ENCODE results near the gene ITPRIPL1. TPM values are rescaled to one million over a fixed set of nuclear protein-coding genes. Genes with fewer than 3 reads are reported as not detected.
A peak's percentile ranks its signal among the peaks of the same experiment; 100 is the strongest.

Gene ITPRIPL1
- 0.28 to 0.66 TPM (median 0.58 TPM) in 3 replicates for polyA plus RNA-seq
- polyA plus RNA-seq (2011; ENCODE audit: low read depth): not detected
- polyA plus RNA-seq (2011; cell fraction: cytosol; rRNA removed): 0.10 and 0.11 TPM in 2 replicates
- polyA plus RNA-seq (2011; cell fraction: nucleus; rRNA removed): 0.39 and 0.49 TPM in 2 replicates
- polyA plus RNA-seq (2012; ENCODE audit: low replicate concordance): 0.07 and 0.72 TPM in 2 replicates
- 0.20 to 0.79 TPM (median 0.26 TPM) in 3 replicates for polyA minus RNA-seq
- not detected for polyA minus RNA-seq (2011; cell fraction: cytosol; rRNA and poly(A)+ RNA removed)
- polyA minus RNA-seq (2011; cell fraction: nucleus; rRNA and poly(A)+ RNA removed): not detected in 2 replicates

GRCh38 chr2:96325041-96325883 is at the start of gene ITPRIPL1:
ITPRIPL1 (plus strand) TSS chr2:96325317; CDS start chr2:96325840, 523 bp downstream.
- H3K4me2 ChIP-seq (ENCODE audit: control insufficient read depth, extremely low read depth, insufficient read depth, low read depth, low read length): peak within 1 kb of the TSS; percentile 58
- dilution Hi-C loops (cut with MboI; ENCODE audit: extremely low pct_ligation_motif_present, low sequenced_read_pairs): no loop called here

GRCh38 chr2:96276787-96277499 is 48.2 kb upstream of the ITPRIPL1 start:
- TF ChIP-seq CTCF (optimal IDR thresholded peaks at IDR 0.05 in 1 of 3, IDR thresholded peaks at IDR 0.05 in 1 of 3, conservative IDR thresholded peaks at IDR 0.05 in 1 of 3; ENCODE audit: extremely low read depth in 1 of 3, insufficient read depth in 2 of 3, low read length in 3 of 3): no peak
- no peak for TF ChIP-seq EZH2 (IDR thresholded peaks at IDR 0.05; ENCODE audit: low read length)
- Histone ChIP-seq H3K4me2 (ENCODE audit: control insufficient read depth, extremely low read depth, insufficient read depth, low read depth, low read length) (no peak overlapping the region), H2AFZ (ENCODE audit: control insufficient read depth, low read length) (no peak overlapping the region), H3K79me2 (ENCODE audit: control insufficient read depth, insufficient read depth, low read length) (no peaks in the 10 kb centered on the region), H4K20me1 (ENCODE audit: control insufficient read depth, extremely low read depth, insufficient read depth, low read length) (no peaks in the 10 kb centered on the region), H3K9ac (ENCODE audit: control insufficient read depth, extremely low read depth, insufficient read depth, low read length) (no peak overlapping the region), H3K27ac (ENCODE audit: control insufficient read depth, insufficient read depth, low read length) (no peak overlapping the region), H3K9me1 (ENCODE audit: control insufficient read depth, extremely low read depth, insufficient read depth, low read length) (no peaks in the 10 kb centered on the region), H3K4me3 (ENCODE audit: control insufficient read depth in 2 of 3, extremely low read depth in 1 of 3, insufficient read depth in 2 of 3, low read depth in 1 of 3, low read length in 3 of 3) (no peak overlapping the region), H3K36me3 (ENCODE audit: control insufficient read depth in 2 of 2, extremely low read depth in 1 of 2, insufficient read depth in 2 of 2, low read length in 2 of 2) (peaks cover 32 to 47% of the 10 kb centered on the region in 2 experiments), H3K27me3 (ENCODE audit: control insufficient read depth, extremely low read depth, insufficient read depth, low read length) (no peaks in the 10 kb centered on the region), H3K9me3 (ENCODE audit: control insufficient read depth, low read depth, low read length) (no peaks in the 10 kb centered on the region), H3K4me1 (ENCODE audit: control insufficient read depth, extremely low read depth, insufficient read depth, low read length) (no peaks in the 10 kb centered on the region)
- dilution Hi-C loops (cut with MboI; ENCODE audit: extremely low pct_ligation_motif_present, low sequenced_read_pairs): no loop called here
- DNase-seq (ENCODE audit: low read depth, low spot score): no peak
- FAIRE-seq: no peak

More at GRCh38 chr2:96325041-96325883, at the start of gene ITPRIPL1:
- Histone ChIP-seq H3K36me3 (ENCODE audit: control insufficient read depth in 2 of 2, extremely low read depth in 1 of 2, insufficient read depth in 2 of 2, low read length in 2 of 2) (peaks cover 0 to 4% of the 10 kb centered on the region in 2 experiments), H2AFZ (ENCODE audit: control insufficient read depth, low read length) (peak within 1 kb of the TSS; percentile 81), H3K4me3 (ENCODE audit: control insufficient read depth in 2 of 3, extremely low read depth in 1 of 3, insufficient read depth in 2 of 3, low read depth in 1 of 3, low read length in 3 of 3) (peak within 1 kb of the TSS; percentile 16 to 61 (median 49)), H4K20me1 (ENCODE audit: control insufficient read depth, extremely low read depth, insufficient read depth, low read length) (no peaks in the 10 kb centered on the region), H3K9me3 (ENCODE audit: control insufficient read depth, low read depth, low read length) (no peaks in the 10 kb centered on the region), H3K27me3 (ENCODE audit: control insufficient read depth, extremely low read depth, insufficient read depth, low read length) (peaks cover 21% of the 10 kb centered on the region), H3K9me1 (ENCODE audit: control insufficient read depth, extremely low read depth, insufficient read depth, low read length) (no peaks in the 10 kb centered on the region), H3K27ac (ENCODE audit: control insufficient read depth, insufficient read depth, low read length) (peak within 1 kb of the TSS; percentile 28), H3K79me2 (ENCODE audit: control insufficient read depth, insufficient read depth, low read length) (no peaks in the 10 kb centered on the region), H3K9ac (ENCODE audit: control insufficient read depth, extremely low read depth, insufficient read depth, low read length) (peak within 1 kb of the TSS; percentile 45), H3K4me1 (ENCODE audit: control insufficient read depth, extremely low read depth, insufficient read depth, low read length) (peaks cover 27% of the 10 kb centered on the region)
- FAIRE-seq (no peak), DNase-seq (ENCODE audit: low read depth, low spot score) (no peak)
- TF ChIP-seq EZH2 (IDR thresholded peaks at IDR 0.05; ENCODE audit: low read length) (no peak), CTCF (optimal IDR thresholded peaks at IDR 0.05 in 1 of 3, IDR thresholded peaks at IDR 0.05 in 1 of 3, conservative IDR thresholded peaks at IDR 0.05 in 1 of 3; ENCODE audit: extremely low read depth in 1 of 3, insufficient read depth in 2 of 3, low read length in 3 of 3) (no peak)
